Loucy (cell line): ENCODE results near the gene KRT33A.

Experiments
- H2AFZ ChIP-seq: fragments of 200-600 bp; sonication (generic); 2 replicates; pipeline ENCODE4 v1.6.0; 2016; ENCODE audit warnings: antibody characterized with exemption, mild to moderate bottlenecking, low read length, moderate library complexity
- H3F3A ChIP-seq: fragments of 200-600 bp; 2 replicates; pipeline ENCODE4 v1.6.0; 2016; ENCODE audit warnings: antibody characterized with exemption, low read depth, mild to moderate bottlenecking
- H3K27me3 ChIP-seq: fragments of 200-600 bp; sonication (generic); 2 replicates; pipeline ENCODE4 v1.6.1; 2014; ENCODE audit warnings: low read length, mild to moderate bottlenecking; ENCODE audit not compliant: insufficient read depth, poor library complexity, severe bottlenecking
- H3K36me3 ChIP-seq: fragments of 200-600 bp; sonication (generic); 2 replicates; pipeline ENCODE4 v1.6.1; 2016; ENCODE audit warnings: low read length; ENCODE audit not compliant: insufficient read depth
- H3K4me1 ChIP-seq: fragments of 200-600 bp; sonication (generic); 2 replicates; pipeline ENCODE4 v1.5.1; 2014; ENCODE audit warnings: low read length, mild to moderate bottlenecking; ENCODE audit not compliant: insufficient read depth, poor library complexity, severe bottlenecking
- H3K4me2 ChIP-seq: fragments of 200-600 bp; sonication (generic); 2 replicates; pipeline ENCODE4 v1.6.0; 2014; ENCODE audit warnings: antibody characterized with exemption, low read length, low read depth, mild to moderate bottlenecking; ENCODE audit not compliant: poor library complexity, severe bottlenecking
- H3K4me3 ChIP-seq: fragments of 200-600 bp; sonication (generic); 2 replicates; pipeline ENCODE4 v1.5.1; 2014; ENCODE audit warnings: low read length, mild to moderate bottlenecking, mixed read lengths; ENCODE audit not compliant: poor library complexity, severe bottlenecking
- H3K79me2 ChIP-seq: fragments of 200-600 bp; sonication (generic); 2 replicates; pipeline ENCODE4 v1.6.1; 2014; ENCODE audit warnings: low read length; ENCODE audit not compliant: insufficient read depth
- H3K9ac ChIP-seq: fragments of 200-600 bp; sonication (generic); 2 replicates; pipeline ENCODE4 v1.6.0; 2014; ENCODE audit warnings: mild to moderate bottlenecking, low read depth, low read length, moderate library complexity; ENCODE audit not compliant: poor library complexity, severe bottlenecking
- H3K9me2 ChIP-seq: fragments of 200-600 bp; sonication (generic); replicated peaks from 2 replicates; pipeline ENCODE4 v1.6.1; 2016; ENCODE audit warnings: low read depth, low read length, mixed read lengths
- H3K9me3 ChIP-seq: fragments of 200-600 bp; sonication (generic); 2 replicates; pipeline ENCODE4 v1.6.1; 2014; ENCODE audit warnings: mild to moderate bottlenecking, antibody characterized with exemption, low read length, low read depth; ENCODE audit not compliant: insufficient read depth
- H4K20me1 ChIP-seq: fragments of 200-600 bp; sonication (generic); 2 replicates; pipeline ENCODE4 v1.6.0; 2014; ENCODE audit warnings: antibody characterized with exemption, low read length, mild to moderate bottlenecking; ENCODE audit not compliant: insufficient read depth, poor library complexity, severe bottlenecking
- EZH2phosphoT487 ChIP-seq: fragments of 200-600 bp; IDR thresholded peaks from 2 replicates; pipeline ENCODE4 v1.6.1; 2018; ENCODE audit warnings: antibody characterized with exemption, mild to moderate bottlenecking, moderate library complexity, borderline replicate concordance
- TF ChIP-seq, protein P1 (sequence below): fragments of 200-600 bp; sonication (generic); conservative IDR thresholded peaks from 2 replicates; pipeline ENCODE4 v1.5.1; 2014; ENCODE audit warnings: mild to moderate bottlenecking, antibody characterized with exemption, low read length

The KRT33A gene

DNA sequence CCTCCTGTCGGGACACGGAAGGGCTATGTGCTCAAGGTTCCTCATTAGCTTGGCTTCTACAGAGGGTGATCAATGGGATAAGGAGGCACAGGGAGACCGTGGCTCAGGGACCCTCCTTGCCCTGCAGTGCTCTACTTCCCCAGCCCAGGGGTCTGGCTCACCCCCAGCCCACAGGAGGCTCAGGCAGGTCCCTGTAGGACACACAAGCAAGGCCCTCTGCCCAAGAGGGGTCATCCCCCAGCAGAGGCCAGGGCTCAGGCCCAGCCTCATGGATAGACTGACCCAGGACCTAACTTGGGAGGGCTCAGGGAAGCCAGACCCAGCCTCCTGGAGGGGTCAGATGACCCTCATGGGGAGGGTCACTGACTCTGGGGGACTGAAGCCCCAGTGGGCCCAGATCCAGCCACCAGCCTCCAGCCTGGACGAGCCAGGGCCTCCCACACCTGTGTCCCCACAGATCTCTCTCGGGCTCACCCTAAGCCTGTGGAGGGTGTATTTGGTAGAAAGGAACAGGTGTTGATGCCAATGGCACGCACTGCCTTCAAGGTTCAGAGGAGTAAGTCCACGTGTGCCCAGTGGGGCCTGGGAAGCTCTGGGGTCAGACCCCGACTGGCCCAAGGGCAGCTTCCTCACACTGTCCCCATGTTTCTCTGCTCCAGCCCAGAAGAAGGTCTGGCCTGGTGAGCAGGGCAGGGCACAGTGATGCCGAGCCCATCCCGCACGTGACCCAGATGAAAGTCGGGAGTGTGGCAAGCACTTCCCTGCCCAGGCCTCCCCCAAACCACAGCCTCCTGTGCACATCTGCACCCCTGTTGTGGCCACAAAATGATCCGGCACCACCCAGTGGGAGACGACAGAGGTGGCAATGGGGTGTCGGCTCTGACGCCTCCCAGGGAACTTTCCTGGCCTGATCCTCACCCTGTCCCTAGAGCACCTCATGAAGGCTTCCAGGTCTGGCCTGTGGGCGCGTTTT is 24.2 kb downstream of the KRT33A start:
- Histone ChIP-seq H3K27me3 (no peaks in the 10 kb centered on the region), H4K20me1 (no peaks in the 10 kb centered on the region), H2AFZ (no peak overlapping the region), H3K36me3 (no peaks in the 10 kb centered on the region), H3F3A (no peaks in the 10 kb centered on the region), H3K4me1 (no peaks in the 10 kb centered on the region), H3K9me3 (no peaks in the 10 kb centered on the region), H3K9ac (no peak overlapping the region), H3K4me3 (no peak overlapping the region), H3K79me2 (no peaks in the 10 kb centered on the region), H3K4me2 (no peak overlapping the region), H3K9me2 (no peaks in the 10 kb centered on the region)
- TF ChIP-seq, protein P1, sequence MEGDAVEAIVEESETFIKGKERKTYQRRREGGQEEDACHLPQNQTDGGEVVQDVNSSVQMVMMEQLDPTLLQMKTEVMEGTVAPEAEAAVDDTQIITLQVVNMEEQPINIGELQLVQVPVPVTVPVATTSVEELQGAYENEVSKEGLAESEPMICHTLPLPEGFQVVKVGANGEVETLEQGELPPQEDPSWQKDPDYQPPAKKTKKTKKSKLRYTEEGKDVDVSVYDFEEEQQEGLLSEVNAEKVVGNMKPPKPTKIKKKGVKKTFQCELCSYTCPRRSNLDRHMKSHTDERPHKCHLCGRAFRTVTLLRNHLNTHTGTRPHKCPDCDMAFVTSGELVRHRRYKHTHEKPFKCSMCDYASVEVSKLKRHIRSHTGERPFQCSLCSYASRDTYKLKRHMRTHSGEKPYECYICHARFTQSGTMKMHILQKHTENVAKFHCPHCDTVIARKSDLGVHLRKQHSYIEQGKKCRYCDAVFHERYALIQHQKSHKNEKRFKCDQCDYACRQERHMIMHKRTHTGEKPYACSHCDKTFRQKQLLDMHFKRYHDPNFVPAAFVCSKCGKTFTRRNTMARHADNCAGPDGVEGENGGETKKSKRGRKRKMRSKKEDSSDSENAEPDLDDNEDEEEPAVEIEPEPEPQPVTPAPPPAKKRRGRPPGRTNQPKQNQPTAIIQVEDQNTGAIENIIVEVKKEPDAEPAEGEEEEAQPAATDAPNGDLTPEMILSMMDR: no peak
- no peak for TF ChIP-seq EZH2phosphoT487

DNA sequence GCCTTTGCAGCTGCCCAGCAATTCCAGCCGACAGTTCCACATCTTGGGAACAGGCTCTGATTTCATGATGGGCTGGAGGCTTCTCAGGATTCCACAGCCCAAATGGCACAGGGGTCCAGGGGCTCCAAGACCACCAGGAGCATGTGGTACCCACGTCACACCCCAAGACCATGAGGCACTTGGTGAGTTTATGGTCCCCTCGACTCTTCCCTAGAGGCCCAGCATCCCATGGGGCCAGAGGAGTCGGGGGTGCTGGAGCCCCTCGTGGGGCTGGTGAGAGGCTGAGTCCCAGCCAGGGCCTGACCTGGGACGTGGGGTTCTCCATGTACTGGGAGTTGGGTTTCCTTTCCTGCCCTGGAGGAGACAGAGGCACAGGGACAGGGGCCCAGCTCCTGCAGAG is 25.0 kb downstream of the KRT33A start:
- TF ChIP-seq EZH2phosphoT487: no peak
- TF ChIP-seq, protein P1: no peak
- no peak overlapping the region for H3K9ac ChIP-seq
- H3K9me3 ChIP-seq: no peaks in the 10 kb centered on the region

DNA sequence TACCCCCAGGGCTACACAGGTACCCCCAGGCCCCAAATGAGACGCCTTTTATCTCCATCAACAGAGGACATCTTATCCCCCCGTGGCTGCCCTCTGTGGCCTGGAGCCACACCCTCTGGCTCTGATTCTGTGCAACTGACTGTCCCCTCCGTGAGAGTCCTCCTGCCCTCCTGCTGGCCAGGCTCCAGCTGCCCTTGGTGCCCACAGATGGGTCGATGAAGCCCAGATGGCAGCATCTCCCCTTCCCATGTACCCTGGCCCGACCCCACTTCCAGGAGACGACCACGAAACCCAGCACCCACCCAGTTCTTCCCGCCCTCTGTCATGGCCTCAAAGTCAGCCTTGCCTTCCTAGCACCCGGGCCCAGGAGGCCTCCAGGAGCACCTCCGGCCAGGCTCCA is 25.5 kb downstream of the KRT33A start:
- Histone ChIP-seq H3K4me1 (no peaks in the 10 kb centered on the region), H3K27me3 (no peaks in the 10 kb centered on the region), H3F3A (no peaks in the 10 kb centered on the region), H3K79me2 (no peaks in the 10 kb centered on the region), H3K36me3 (no peaks in the 10 kb centered on the region), H3K9me2 (no peaks in the 10 kb centered on the region), H3K9ac (no peak overlapping the region), H3K4me2 (no peak overlapping the region), H3K4me3 (no peak overlapping the region), H3K9me3 (0 out of 2 replicates have a peak, but pooled peaks cover 2% of the 10 kb centered on the region), H2AFZ (no peak overlapping the region), H4K20me1 (no peaks in the 10 kb centered on the region)
- TF ChIP-seq, protein P1: no peak
- no peak for TF ChIP-seq EZH2phosphoT487

More for the DNA sequence above, 25.0 kb downstream of the KRT33A start:
- Histone ChIP-seq H3K9me2 (no peaks in the 10 kb centered on the region), H3K4me1 (no peaks in the 10 kb centered on the region), H3K79me2 (no peaks in the 10 kb centered on the region), H3K4me2 (no peak overlapping the region), H3F3A (no peaks in the 10 kb centered on the region), H4K20me1 (no peaks in the 10 kb centered on the region), H3K4me3 (no peak overlapping the region), H2AFZ (no peak overlapping the region), H3K36me3 (no peaks in the 10 kb centered on the region), H3K27me3 (no peaks in the 10 kb centered on the region)
